IMR-90 (cell line): ENCODE data around the gene CGREF1. TPM values are rescaled to one million over a fixed set of nuclear protein-coding genes. Genes with fewer than 3 reads are reported as not detected.

Experiments
- ATAC-seq: fragments of 200-7000 bp; cut with Tn5 transposase; 2 replicates; pipeline ENCODE4 v1.9.1; 2020; ENCODE audit warnings: low read depth, mild to moderate bottlenecking, moderate library complexity
- BruUV-seq: library from RNA; stranded (reverse); fragments of 400-500 nt; replicated peaks from 2 replicates; lab custom pipeline; 2021; lab: Mats Ljungman, UMichigan
- CTCF ChIA-PET: fragments of 300-600 bp; formaldehyde crosslinking; extraction: SDS; loops from one replicate; lab custom pipeline; 2021; ENCODE audit warnings: antibody characterized with exemption; lab: Yijun Ruan, JAX
- POLR2A ChIA-PET: fragments of 300-600 bp; sonication (Branson Sonifier 250); formaldehyde crosslinking; loops from one replicate; lab custom pipeline; 2022; ENCODE audit warnings: antibody characterized with exemption; ENCODE audit not compliant: unreplicated experiment; lab: Charles Lee
- DNase-seq: peaks from one replicate; pipeline ENCODE4 v3.0.0; 2013
- H2AFZ ChIP-seq: replicated peaks from 2 replicates; pipeline ENCODE3; 2013; ENCODE audit warnings: low read length, mild to moderate bottlenecking; ENCODE audit not compliant: poor library complexity
- H2AK5ac ChIP-seq: 2 replicates; pipeline ENCODE4 v1.6.1; 2013; ENCODE audit warnings: low read depth, low read length, inconsistent platforms
- H2AK9ac ChIP-seq: replicated peaks from 2 replicates; pipeline ENCODE3; 2013; ENCODE audit warnings: mild to moderate bottlenecking, low read depth, low read length, moderate library complexity; ENCODE audit not compliant: poor library complexity
- H2BK120ac ChIP-seq: 2 replicates; pipeline ENCODE4 v1.6.1; 2013; ENCODE audit warnings: low read depth, low read length, inconsistent platforms
- H2BK15ac ChIP-seq: 3 replicates; pipeline ENCODE4 v1.6.1; 2013; ENCODE audit warnings: low read depth, low read length, inconsistent platforms
- H2BK20ac ChIP-seq: 2 replicates; pipeline ENCODE4 v1.6.1; 2013; ENCODE audit warnings: low read depth, mild to moderate bottlenecking, inconsistent platforms, low read length, moderate library complexity
- H2BK5ac ChIP-seq: 2 replicates; pipeline ENCODE4 v1.6.1; 2013; ENCODE audit warnings: mild to moderate bottlenecking, low read depth, low read length, inconsistent platforms; ENCODE audit not compliant: poor library complexity, severe bottlenecking
- H3K14ac ChIP-seq: replicated peaks from 2 replicates; pipeline ENCODE4 v1.6.1; 2013; ENCODE audit warnings: low read depth, low read length, inconsistent platforms
- H3K18ac ChIP-seq: 2 replicates; pipeline ENCODE4 v1.6.1; 2013; ENCODE audit warnings: low read depth, low read length, control low read depth
- H3K23ac ChIP-seq: 2 replicates; pipeline ENCODE4 v1.6.1; 2013; ENCODE audit warnings: low read depth, low read length, inconsistent platforms
- H3K27ac ChIP-seq: 2 replicates; pipeline ENCODE4 v1.5.1; 2013; ENCODE audit warnings: mild to moderate bottlenecking, control low read depth, low read length; ENCODE audit not compliant: insufficient read depth
- H3K27me3 ChIP-seq: 2 replicates; pipeline ENCODE4 v1.6.1; 2013; ENCODE audit warnings: low read length; ENCODE audit not compliant: control insufficient read depth, insufficient read depth
- H3K36me3 ChIP-seq: 2 replicates; pipeline ENCODE4 v1.6.1; 2013; ENCODE audit warnings: low read length, mixed read lengths; ENCODE audit not compliant: control insufficient read depth, insufficient read depth
- H3K4ac ChIP-seq: 2 replicates; pipeline ENCODE4 v1.6.1; 2013; ENCODE audit warnings: low read depth, low read length, inconsistent platforms
- H3K4me1 ChIP-seq: 2 replicates; pipeline ENCODE4 v1.6.1; 2013; ENCODE audit warnings: low read length, mixed read lengths; ENCODE audit not compliant: control insufficient read depth, insufficient read depth
- H3K4me2 ChIP-seq: 2 replicates; pipeline ENCODE4 v1.6.1; 2013; ENCODE audit warnings: low read depth, mild to moderate bottlenecking, control low read depth, low read length, moderate library complexity
- H3K4me3 ChIP-seq: 2 replicates; pipeline ENCODE4 v1.5.1; 2013; ENCODE audit warnings: low read depth, mild to moderate bottlenecking, control low read depth, low read length, moderate library complexity; ENCODE audit not compliant: insufficient read depth
- H3K56ac ChIP-seq: 2 replicates; pipeline ENCODE4 v1.6.1; 2013; ENCODE audit warnings: low read length, inconsistent platforms; ENCODE audit not compliant: insufficient read depth; ENCODE audit errors: extremely low read depth
- H3K79me1 ChIP-seq, 2 experiments: 2 replicates each; pipeline ENCODE4 v1.6.1; 2013; ENCODE audit warnings: low read length in 2 of 2, inconsistent platforms in 1 of 2, low read depth in 1 of 2
- H3K9ac ChIP-seq: 2 replicates; pipeline ENCODE4 v1.6.1; 2013; ENCODE audit warnings: low read depth, low read length, control low read depth
- H3K9me1 ChIP-seq: 2 replicates; pipeline ENCODE4 v1.6.1; 2013; ENCODE audit warnings: low read length, inconsistent platforms; ENCODE audit not compliant: insufficient read depth
- H3K9me3 ChIP-seq: 2 replicates; pipeline ENCODE4 v1.6.1; 2013; ENCODE audit warnings: low read length; ENCODE audit not compliant: control insufficient read depth, insufficient read depth
- H4K20me1 ChIP-seq: 2 replicates; pipeline ENCODE4 v1.6.1; 2013; ENCODE audit warnings: low read length, inconsistent platforms; ENCODE audit not compliant: insufficient read depth
- H4K5ac ChIP-seq: 2 replicates; pipeline ENCODE4 v1.6.1; 2013; ENCODE audit warnings: mild to moderate bottlenecking, low read depth, low read length, control low read depth
- H4K8ac ChIP-seq, 2 experiments: 2 replicates each; pipeline ENCODE4 v1.6.1; 2013; ENCODE audit warnings: low read depth in 2 of 2, low read length in 2 of 2, control low read depth in 1 of 2, inconsistent platforms in 1 of 2
- H4K91ac ChIP-seq: 2 replicates; pipeline ENCODE4 v1.6.1; 2013; ENCODE audit warnings: low read depth, low read length, inconsistent platforms; ENCODE audit not compliant: insufficient read depth
- BHLHE40 ChIP-seq: fragments of 150-350 bp; IDR thresholded peaks from 2 replicates; pipeline ENCODE4 v1.6.1; 2016; ENCODE audit warnings: mild to moderate bottlenecking, low read depth, low read length
- CHD1 ChIP-seq: IDR thresholded peaks from 2 replicates; pipeline ENCODE4 v1.6.1; 2012; ENCODE audit warnings: low read depth, low read length, improper control_type of control experiment
- CTCF ChIP-seq: conservative IDR thresholded peaks from 2 replicates; pipeline ENCODE4 v1.5.1; 2012; ENCODE audit warnings: mild to moderate bottlenecking, low read depth, low read length, improper control_type of control experiment
- MXI1 ChIP-seq: IDR thresholded peaks from 2 replicates; pipeline ENCODE4 v1.6.1; 2012; ENCODE audit warnings: low read depth, mild to moderate bottlenecking, low read length, moderate library complexity, borderline replicate concordance
- NFE2L2 ChIP-seq: fragments of 150-350 bp; IDR thresholded peaks from 2 replicates; pipeline ENCODE4 v1.6.1; 2016; ENCODE audit warnings: low read depth, mild to moderate bottlenecking, low read length
- RAD21 ChIP-seq: IDR thresholded peaks from 2 replicates; pipeline ENCODE4 v1.6.1; 2012; ENCODE audit warnings: low read length, improper control_type of control experiment
- RCOR1 ChIP-seq: IDR thresholded peaks from 2 replicates; pipeline ENCODE4 v1.6.1; 2012; ENCODE audit warnings: mild to moderate bottlenecking, low read length, improper control_type of control experiment; ENCODE audit not compliant: insufficient replicate concordance
- SMC3 ChIP-seq: fragments of 150-350 bp; IDR thresholded peaks from 2 replicates; pipeline ENCODE4 v1.6.1; 2016; ENCODE audit warnings: low read depth, mild to moderate bottlenecking, antibody characterized with exemption, low read length, moderate library complexity
- USF2 ChIP-seq: fragments of 150-350 bp; IDR thresholded peaks from 2 replicates; pipeline ENCODE4 v1.6.1; 2017; ENCODE audit warnings: mild to moderate bottlenecking, antibody characterized with exemption, low read length, low read depth
- WGBS, 2 experiments: methylation state at CpG; one replicate each; pipeline versions ENCODE4 v1.1.5 to v1.1.7; 2013; ENCODE audit warnings: missing lambda C conversion rate in 2 of 2; ENCODE audit not compliant: insufficient read length in 1 of 2; ENCODE audit errors: extremely low coverage in 2 of 2; 5-methylcytosine and 5-hydroxymethylcytosine counted together
- dilution Hi-C: fragments of 300-500 bp; cut with HindIII; formaldehyde crosslinking; loops from one replicate; pipeline ENCODE4 v1.14.3; 2018; ENCODE audit warnings: low sequenced_read_pairs; ENCODE audit not compliant: unreplicated experiment
- in situ Hi-C: fragments of 300-500 bp; cut with MboI; formaldehyde crosslinking; loops from 3 replicates; pipeline ENCODE4 v1.14.3; 2019; ENCODE audit warnings: low sequenced_read_pairs, inconsistent platforms, mixed read lengths
- intact Hi-C: fragments of 100-400 bp; cut with micrococcal nuclease; formaldehyde crosslinking; loops from 2 replicates; pipeline ENCODE4 v1.10.0; 2022
- polyA plus RNA-seq, 3 experiments: library from polyadenylated mRNA; depleted of rRNA; stranded (reverse); fragments of >200 nt; gene quantifications; 2 replicates each; pipeline ENCODE4 v1.2.3, GENCODE V29; 2012; ENCODE audit warnings: low replicate concordance in 1 of 3
- total RNA-seq: library from RNA; depleted of rRNA; stranded (reverse); fragments of >200 nt; gene quantifications from 2 replicates; pipeline ENCODE4 v1.2.3, GENCODE V29; 2012

Gene CGREF1
- total and polyA plus RNA-seq, 2 of the 4 experiments (the other 2 are of a cell fraction): 0.54 to 1.3 TPM

- Histone ChIP-seq H3K14ac (no peak overlapping the region), H3K9me3 (no peaks in the 10 kb centered on the region), H4K20me1 (no peaks in the 10 kb centered on the region; the same call in 1 of the 2 replicates), H3K36me3 (no peaks in the 10 kb centered on the region), H2AFZ (no peak overlapping the region), H3K9me1 (no peaks in the 10 kb centered on the region), H4K8ac (no peak overlapping the region), H3K27ac (no peak overlapping the region), H3K18ac (no peak overlapping the region), H2AK5ac (no peak overlapping the region), H3K4ac (no peak overlapping the region), H4K5ac (no peak overlapping the region), H2BK5ac (no peak overlapping the region), H3K56ac (no peak overlapping the region), H2BK120ac (no peak overlapping the region), H2AK9ac (no peak overlapping the region), H2BK15ac (no peak overlapping the region), H3K4me2 (no peak overlapping the region), H3K79me1 (no peaks in the 10 kb centered on the region), H3K23ac (no peak overlapping the region), H3K27me3 (peaks cover 13% of the 10 kb centered on the region), H3K4me1 (no peaks in the 10 kb centered on the region), H4K91ac (no peak overlapping the region), H3K9ac (no peak overlapping the region), H2BK20ac (no peak overlapping the region), H3K4me3 (no peak overlapping the region)
- intact Hi-C loops: no loop called here
- BruUV-seq: no TSS peak
- ATAC-seq: no peak
- 38% methylated on average over 2 of the region's 6 CpGs; no CpG with 5 or more reads in 1 of the 2 experiments for WGBS, 2 experiments
- in situ Hi-C loops: no loop called here
- dilution Hi-C loops: no loop called here
- ChIA-PET CTCF (interaction anchor here (1.1 kb wide), 1 partner anchor 11 kb away, joined by 4 read pairs; no protein-coding TSS in a partner anchor), POLR2A (interaction anchor here (0.5 kb wide), 1 partner anchor 24 kb away, joined by 5 read pairs; no protein-coding TSS in a partner anchor)
- TF ChIP-seq CTCF (no peak), MXI1 (no peak), USF2 (no peak), BHLHE40 (no peak), RCOR1 (no peak), NFE2L2 (no peak), CHD1 (no peak), RAD21 (no peak), SMC3 (no peak)
- DNase-seq: no peak
These were observed 39.5 kb upstream of the CGREF1 start for GRCh38 chr2:27158468-27158867.
